Spinal cord (tissue), 10 donors: ENCODE results near the gene PRRT1. TPM values are rescaled to one million over a fixed set of nuclear protein-coding genes. Genes with fewer than 3 reads are reported as not detected.
"Not testable (repeated sequence)": the region's sequence is repeated elsewhere in the genome, so short reads cannot be mapped to it uniquely, and the experiment has no call there.

ENCODE experiments used
- DNase-seq, 6 donors: peaks; one replicate each; pipeline versions ENCODE4 v3.0.0 to v3.0.0-alpha.2; 2013 to 2015; ENCODE audit warnings: low spot score in 6 of 6, low read depth in 4 of 6
- H3K27ac ChIP-seq: one replicate; pipeline ENCODE4 v1.5.1; 2013; ENCODE audit warnings: low read depth, low read length, control low read depth
- H3K27me3 ChIP-seq: one replicate; pipeline ENCODE4 v1.6.1; 2013; ENCODE audit warnings: low read length; ENCODE audit not compliant: control insufficient read depth, insufficient read depth
- H3K36me3 ChIP-seq: one replicate; pipeline ENCODE4 v1.6.1; 2013; ENCODE audit warnings: low read length; ENCODE audit not compliant: control insufficient read depth, insufficient read depth
- H3K4me1 ChIP-seq: one replicate; pipeline ENCODE4 v1.6.1; 2013; ENCODE audit warnings: low read length; ENCODE audit not compliant: control insufficient read depth, insufficient read depth
- H3K4me3 ChIP-seq: one replicate; pipeline ENCODE4 v1.5.1; 2013; ENCODE audit warnings: low read depth, low read length, control low read depth
- H3K9me3 ChIP-seq: one replicate; pipeline ENCODE4 v1.6.1; 2013; ENCODE audit warnings: low read length; ENCODE audit not compliant: control insufficient read depth, insufficient read depth
- WGBS: methylation state at CpG from one replicate; pipeline ENCODE4 v1.1.5; 2013; ENCODE audit warnings: missing lambda C conversion rate; ENCODE audit not compliant: insufficient coverage; 5-methylcytosine and 5-hydroxymethylcytosine counted together
- polyA plus RNA-seq, 2 donors: library from polyadenylated mRNA; unstranded; fragments of 120-200 nt; gene quantifications; one replicate each; pipeline ENCODE4 v1.2.1, GENCODE V29; 2013; ENCODE audit not compliant: insufficient read length in 2 of 2
- small RNA-seq: library from RNA; depleted of rRNA; stranded (forward); fragments of <200 nt; gene quantifications from one replicate; pipeline ENCODE3, GENCODE V24; 2014; ENCODE audit warnings: low replicate concordance
- total RNA-seq, 2 donors: library from RNA; depleted of rRNA in 1 of 2; stranded (reverse); fragments of 120-200 nt in 1 of 2; fragments of >200 nt in 1 of 2; gene quantifications; one replicate each; pipeline versions ENCODE4 v1.2.3 to v1.2.4, GENCODE V29; 2013 to 2014
- donor health status: healthy.

Gene PRRT1
- total and polyA plus RNA-seq, 4 donors: 0.83 to 17.7 (median 8.2) TPM

DNA sequence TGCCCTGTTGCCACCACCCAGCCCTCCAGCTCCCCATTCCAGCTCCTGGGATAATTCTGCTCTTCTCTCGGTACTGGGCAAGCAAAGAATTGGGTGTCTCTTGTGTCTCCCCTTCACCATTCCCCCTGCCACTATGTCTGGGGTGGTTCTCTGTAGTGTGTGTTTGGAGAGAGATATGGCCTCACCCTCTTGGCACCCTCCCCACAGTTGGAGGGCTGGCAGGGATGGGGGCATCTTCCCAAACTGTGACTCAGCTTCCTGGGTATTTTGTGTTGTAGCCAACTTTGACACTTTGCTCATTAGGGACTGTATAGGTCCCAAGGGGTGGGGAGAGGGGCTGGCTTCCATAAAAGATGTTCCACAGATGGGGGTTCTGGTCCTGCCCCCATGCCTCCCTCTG lies 44.3 kb downstream of the PRRT1 start:
- peaks cover 3% of the 10 kb centered on the region for H3K36me3 ChIP-seq
- peak overlapping the region; percentile 80 for H3K27ac ChIP-seq
- DNase-seq: no peak
- peak overlapping the region; percentile 7 for H3K4me3 ChIP-seq
- no peaks in the 10 kb centered on the region for H3K9me3 ChIP-seq
- peaks cover 26% of the 10 kb centered on the region for H3K27me3 ChIP-seq
- WGBS: no CpG with 5 or more reads among the region's 1 CpG
- peaks cover 26% of the 10 kb centered on the region for H3K4me1 ChIP-seq

DNA sequence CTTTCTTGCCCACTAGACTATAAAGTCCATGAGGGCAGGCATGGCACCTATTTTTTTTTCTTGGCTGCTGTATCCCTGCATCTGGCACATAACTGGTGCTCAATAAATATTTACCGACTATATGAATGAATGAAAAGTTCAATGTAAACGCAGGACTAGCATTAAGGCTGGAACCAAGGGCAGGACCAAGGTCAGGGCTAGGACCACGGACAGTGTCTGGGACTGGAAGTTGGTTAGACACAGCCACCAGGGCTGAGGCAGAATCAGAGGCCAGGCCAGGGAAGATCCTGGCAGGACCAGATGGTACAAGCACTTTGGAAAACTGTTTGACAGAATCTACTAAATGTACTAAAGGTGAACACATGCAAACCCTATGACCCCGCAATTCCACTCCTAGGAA lies 46.3 kb downstream of the PRRT1 start:
- Histone ChIP-seq H3K27me3 (peaks cover 26% of the 10 kb centered on the region), H3K27ac (no peak overlapping the region), H3K36me3 (no peaks in the 10 kb centered on the region), H3K9me3 (no peaks in the 10 kb centered on the region), H3K4me1 (peaks cover 25% of the 10 kb centered on the region), H3K4me3 (no peak overlapping the region)
- 63% methylated on average over 2 of the region's 4 CpGs for WGBS
- DNase-seq: no peak

DNA sequence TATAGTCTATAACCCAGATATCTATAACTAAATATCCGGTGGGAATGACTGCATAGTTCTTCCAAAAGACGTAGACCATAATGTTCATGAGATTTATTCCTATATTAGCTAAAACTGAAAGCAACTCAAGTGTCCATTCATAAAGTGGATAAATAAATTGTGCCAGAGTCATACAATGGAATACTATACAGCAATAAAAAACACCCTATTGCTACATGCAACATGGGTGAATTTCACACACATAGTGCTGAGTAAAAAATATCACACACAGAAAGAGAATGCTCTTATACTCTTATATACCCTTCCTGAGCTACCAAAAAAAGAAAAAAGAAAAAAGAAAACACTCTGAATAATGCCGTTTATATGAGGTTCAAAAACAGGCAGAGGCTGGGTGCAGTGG lies 49.5 kb downstream of the PRRT1 start:
- Histone ChIP-seq H3K4me1 (no peaks in the 10 kb centered on the region), H3K9me3 (no peaks in the 10 kb centered on the region), H3K36me3 (no peaks in the 10 kb centered on the region), H3K27me3 (peaks cover 12% of the 10 kb centered on the region), H3K4me3 (no peak overlapping the region), H3K27ac (no peak overlapping the region)
- 100% methylated on average over 1 of the region's 3 CpGs for WGBS
- DNase-seq: no peak

DNA sequence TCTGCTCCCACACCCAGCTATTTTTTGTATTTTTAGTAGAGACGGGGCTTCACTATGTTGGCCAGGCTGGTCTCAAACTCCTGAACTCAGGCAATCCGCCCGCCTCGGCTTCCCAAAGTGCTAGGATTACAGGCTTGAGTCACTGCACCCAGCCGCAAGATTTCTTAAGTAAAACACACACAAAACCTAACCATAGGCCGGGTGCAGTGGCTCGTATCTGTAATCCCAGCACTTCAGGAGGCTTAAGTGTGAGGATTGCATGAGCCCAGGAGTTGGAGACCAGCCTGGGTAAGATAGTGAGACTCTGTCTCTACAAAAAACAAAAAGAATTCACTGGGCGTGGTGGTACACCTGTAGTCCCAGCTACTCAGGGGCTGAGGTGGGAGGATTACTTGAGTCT lies 51.5 kb downstream of the PRRT1 start:
- Histone ChIP-seq H3K4me1 (peaks cover 18% of the 10 kb centered on the region), H3K27me3 (peaks cover 32% of the 10 kb centered on the region)
- H3K36me3 ChIP-seq, H3K9me3 ChIP-seq, H3K27ac ChIP-seq, DNase-seq, H3K4me3 ChIP-seq: not testable (repeated sequence)
- 100% methylated on average over 3 of the region's 8 CpGs for WGBS

Small RNA genes lying within 50 kb of the gene (small RNA-seq; reads per million reads assigned to genes)
- gene AL662884.1: not detected
- gene MIR6833: not detected

Other genes starting within 250 kb of the PRRT1 start
- 1 to 10 TPM; 7.8 to 8.6 TPM for gene ZBTB12, start 249.9 kb downstream of the PRRT1 start, total RNA-seq
- gene ZBTB12, start 249.9 kb downstream of the PRRT1 start, polyA plus RNA-seq: 10 to 100 TPM; 36.6 to 37.9 TPM
- gene C2, start 224.2 kb downstream of the PRRT1 start, total RNA-seq: 10 to 100 TPM in 1 of 2 donors, 1 to 10 TPM in 1; 8.4 to 23.1 TPM
- gene C2, start 224.2 kb downstream of the PRRT1 start, polyA plus RNA-seq: 10 to 100 TPM; 10.8 to 14.7 TPM
- gene CFB, start 205.8 kb downstream of the PRRT1 start, total RNA-seq: 10 to 100 TPM; 11.6 to 21.8 TPM
- 1 to 10 TPM; 1.6 to 7.7 TPM for gene CFB, start 205.8 kb downstream of the PRRT1 start, polyA plus RNA-seq
- 10 to 100 TPM; 37.8 to 75.5 TPM for gene NELFE, start 193.0 kb downstream of the PRRT1 start, total RNA-seq
- 10 to 100 TPM; 73.3 to 78.3 TPM for gene NELFE, start 193.0 kb downstream of the PRRT1 start, polyA plus RNA-seq
- gene SKIC2, start 192.8 kb downstream of the PRRT1 start, total RNA-seq: 10 to 100 TPM; 24.0 to 37.9 TPM
- 10 to 100 TPM; 49.2 to 60.5 TPM for gene SKIC2, start 192.8 kb downstream of the PRRT1 start, polyA plus RNA-seq
- 10 to 100 TPM in 1 of 2 donors, 1 to 10 TPM in 1; 7.9 to 19.5 TPM for gene DXO, start 179.8 kb downstream of the PRRT1 start, total RNA-seq
- 10 to 100 TPM; 26.4 to 32.7 TPM for gene DXO, start 179.8 kb downstream of the PRRT1 start, polyA plus RNA-seq
- 100 to 1,000 TPM in 1 of 2 donors, 10 to 100 TPM in 1; 68.4 to 107 TPM for gene C4A, start 169.9 kb downstream of the PRRT1 start, total RNA-seq
- 10 to 100 TPM; 47.5 to 55.8 TPM for gene C4A, start 169.9 kb downstream of the PRRT1 start, polyA plus RNA-seq
- gene C4B, start 137.1 kb downstream of the PRRT1 start, total RNA-seq: 100 to 1,000 TPM in 1 of 2 donors, 10 to 100 TPM in 1; 67.4 to 113 TPM
- 10 to 100 TPM; 52.1 to 72.7 TPM for gene C4B, start 137.1 kb downstream of the PRRT1 start, polyA plus RNA-seq
- gene CYP21A2, start 113.5 kb downstream of the PRRT1 start, total RNA-seq: under 1 TPM; 0.30 to 0.61 TPM
- gene CYP21A2, start 113.5 kb downstream of the PRRT1 start, polyA plus RNA-seq: 1 to 10 TPM; 2.7 to 4.9 TPM
- gene TNXB, start 42.6 kb downstream of the PRRT1 start, total RNA-seq: 10 to 100 TPM; 53.9 to 78.4 TPM
- gene TNXB, start 42.6 kb downstream of the PRRT1 start, polyA plus RNA-seq: 10 to 100 TPM; 26.1 to 46.2 TPM
- 10 to 100 TPM; 20.4 to 29.0 TPM for gene ATF6B, start 23.7 kb downstream of the PRRT1 start, total RNA-seq
- gene ATF6B, start 23.7 kb downstream of the PRRT1 start, polyA plus RNA-seq: 10 to 100 TPM; 84.1 to 99.9 TPM
- 1 to 10 TPM; 3.4 to 5.8 TPM for gene FKBPL, start 21.7 kb downstream of the PRRT1 start, total RNA-seq
- 1 to 10 TPM; 6.0 to 6.2 TPM for gene FKBPL, start 21.7 kb downstream of the PRRT1 start, polyA plus RNA-seq
- gene PPT2, start 2.2 kb upstream of the PRRT1 start, total RNA-seq: 10 to 100 TPM; 20.7 to 75.1 TPM
- 10 to 100 TPM; 33.1 to 47.2 TPM for gene PPT2, start 2.2 kb upstream of the PRRT1 start, polyA plus RNA-seq
- gene EGFL8, start 12.7 kb upstream of the PRRT1 start, total RNA-seq: 100 to 1,000 TPM in 1 of 2 donors, 10 to 100 TPM in 1; 28.4 to 124 TPM
- 10 to 100 TPM; 39.1 to 75.6 TPM for gene EGFL8, start 12.7 kb upstream of the PRRT1 start, polyA plus RNA-seq
- gene AGPAT1, start 24.1 kb upstream of the PRRT1 start, total RNA-seq: 10 to 100 TPM; 24.0 to 81.8 TPM
- 100 to 1,000 TPM; 151 to 158 TPM for gene AGPAT1, start 24.1 kb upstream of the PRRT1 start, polyA plus RNA-seq
- gene RNF5, start 26.5 kb upstream of the PRRT1 start, total RNA-seq: 10 to 100 TPM; 56.6 to 70.6 TPM
- 10 to 100 TPM; 95.7 to 98.7 TPM for gene RNF5, start 26.5 kb upstream of the PRRT1 start, polyA plus RNA-seq
- gene AGER, start 32.3 kb upstream of the PRRT1 start, total RNA-seq: 1 to 10 TPM in 1 of 2 donors, under 1 TPM in 1; 0.79 to 6.3 TPM
- gene AGER, start 32.3 kb upstream of the PRRT1 start, polyA plus RNA-seq: 10 to 100 TPM; 15.2 to 22.1 TPM
- 10 to 100 TPM; 32.6 to 39.2 TPM for gene PBX2, start 38.3 kb upstream of the PRRT1 start, total RNA-seq
- gene PBX2, start 38.3 kb upstream of the PRRT1 start, polyA plus RNA-seq: 10 to 100 TPM; 79.4 to 94.3 TPM
- 1 to 10 TPM; 4.6 to 9.3 TPM for gene GPSM3, start 40.7 kb upstream of the PRRT1 start, total RNA-seq
- gene GPSM3, start 40.7 kb upstream of the PRRT1 start, polyA plus RNA-seq: 1 to 10 TPM; 9.6 to 9.9 TPM
- gene NOTCH4, start 72.1 kb upstream of the PRRT1 start, total RNA-seq: 10 to 100 TPM in 1 of 2 donors, 1 to 10 TPM in 1; 8.5 to 12.8 TPM
- gene NOTCH4, start 72.1 kb upstream of the PRRT1 start, polyA plus RNA-seq: 10 to 100 TPM; 23.3 to 31.2 TPM
- not detected for gene TSBP1, start 220.0 kb upstream of the PRRT1 start, total RNA-seq
- under 1 TPM in 1 of 2 donors, not detected in 1; 0.27 TPM for gene TSBP1, start 220.0 kb upstream of the PRRT1 start, polyA plus RNA-seq